GM10266 (cell line): ENCODE results near the gene GPHA2.

Source experiments
- DNase-seq: peaks from one replicate; pipeline ENCODE4 v3.0.0; 2012; ENCODE audit errors: extremely low spot score
- CTCF ChIP-seq: IDR thresholded peaks from 2 replicates; pipeline ENCODE4 v1.5.1; 2012; ENCODE audit warnings: mild to moderate bottlenecking, low read depth; ENCODE audit not compliant: control insufficient read depth, insufficient read depth; ENCODE audit errors: missing control alignments

The GPHA2 gene

GRCh38 chr11:64896448-64897022 is 39.2 kb downstream of the GPHA2 start:
- TF ChIP-seq CTCF = no peak
- DNase-seq = no peak

DNA sequence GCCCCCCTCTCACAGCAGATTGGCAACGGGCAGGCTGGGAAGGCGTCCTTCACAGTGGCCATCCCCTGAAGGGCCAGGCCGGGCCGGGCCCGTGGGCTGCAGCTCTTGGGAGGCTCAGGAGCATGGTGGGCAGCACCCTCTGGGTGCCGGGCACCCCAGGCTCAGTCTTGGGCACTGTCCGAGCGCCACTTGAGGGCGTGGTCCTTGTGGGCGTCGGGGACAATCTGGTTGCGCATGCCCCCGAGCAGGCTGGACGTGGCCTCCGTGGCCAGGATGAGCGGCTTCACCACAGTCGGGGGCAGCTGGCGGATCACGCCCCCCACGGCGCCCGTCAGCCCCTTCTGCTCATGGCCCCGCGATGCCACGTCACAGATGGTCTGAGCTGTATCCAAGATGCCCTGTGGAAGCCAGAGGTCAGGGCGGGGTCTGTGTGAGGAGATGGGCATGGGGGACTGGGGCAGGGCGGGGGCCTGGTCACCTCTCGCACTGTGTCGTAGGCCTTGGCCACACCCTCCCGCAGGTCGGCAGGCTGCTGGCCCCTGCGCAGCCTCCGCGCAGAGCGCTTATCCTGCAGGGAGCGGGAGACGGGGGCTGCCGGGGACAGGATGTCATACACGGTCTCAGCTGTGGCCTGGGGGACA is 40.8 kb downstream of the GPHA2 start:
- TF ChIP-seq CTCF = no peak
- no peak for DNase-seq

DNA sequence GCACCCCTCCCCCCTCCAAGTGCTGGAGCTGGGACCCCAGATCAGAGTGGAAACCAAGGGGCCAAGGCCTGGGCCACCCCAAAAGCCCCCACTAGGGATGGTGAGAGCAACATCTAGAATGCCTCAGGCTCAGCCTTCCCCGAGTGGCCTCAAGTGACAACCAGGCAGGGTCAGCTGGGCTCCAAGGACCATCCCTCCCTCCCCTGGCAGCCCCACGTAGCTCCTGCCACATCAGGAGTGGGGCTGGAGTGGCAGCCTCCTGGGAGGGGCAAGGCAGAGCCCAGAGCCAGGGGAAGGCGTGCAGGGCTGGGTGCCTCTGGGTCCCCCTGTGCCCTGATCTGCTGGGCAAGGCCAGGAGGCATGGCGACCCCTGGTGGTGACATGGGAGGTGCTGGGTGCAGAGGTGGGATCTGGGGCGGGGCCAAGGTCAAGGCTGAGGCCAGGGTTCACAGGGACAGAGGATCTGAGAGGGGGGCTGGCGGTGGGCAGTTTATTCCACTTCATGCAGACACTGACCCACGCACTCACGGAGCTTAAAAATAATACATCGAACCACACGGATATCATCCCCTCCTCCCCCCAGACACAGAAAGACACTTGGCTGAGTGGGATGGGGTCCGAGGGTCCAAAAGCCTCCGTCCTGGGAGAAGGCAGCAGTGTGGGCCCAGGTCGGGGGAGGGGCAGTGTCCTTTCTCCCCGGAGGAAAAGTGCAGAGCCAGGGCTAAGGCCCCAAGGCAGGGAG is 41.5 kb downstream of the GPHA2 start:
- DNase-seq = peak; percentile 94

DNA sequence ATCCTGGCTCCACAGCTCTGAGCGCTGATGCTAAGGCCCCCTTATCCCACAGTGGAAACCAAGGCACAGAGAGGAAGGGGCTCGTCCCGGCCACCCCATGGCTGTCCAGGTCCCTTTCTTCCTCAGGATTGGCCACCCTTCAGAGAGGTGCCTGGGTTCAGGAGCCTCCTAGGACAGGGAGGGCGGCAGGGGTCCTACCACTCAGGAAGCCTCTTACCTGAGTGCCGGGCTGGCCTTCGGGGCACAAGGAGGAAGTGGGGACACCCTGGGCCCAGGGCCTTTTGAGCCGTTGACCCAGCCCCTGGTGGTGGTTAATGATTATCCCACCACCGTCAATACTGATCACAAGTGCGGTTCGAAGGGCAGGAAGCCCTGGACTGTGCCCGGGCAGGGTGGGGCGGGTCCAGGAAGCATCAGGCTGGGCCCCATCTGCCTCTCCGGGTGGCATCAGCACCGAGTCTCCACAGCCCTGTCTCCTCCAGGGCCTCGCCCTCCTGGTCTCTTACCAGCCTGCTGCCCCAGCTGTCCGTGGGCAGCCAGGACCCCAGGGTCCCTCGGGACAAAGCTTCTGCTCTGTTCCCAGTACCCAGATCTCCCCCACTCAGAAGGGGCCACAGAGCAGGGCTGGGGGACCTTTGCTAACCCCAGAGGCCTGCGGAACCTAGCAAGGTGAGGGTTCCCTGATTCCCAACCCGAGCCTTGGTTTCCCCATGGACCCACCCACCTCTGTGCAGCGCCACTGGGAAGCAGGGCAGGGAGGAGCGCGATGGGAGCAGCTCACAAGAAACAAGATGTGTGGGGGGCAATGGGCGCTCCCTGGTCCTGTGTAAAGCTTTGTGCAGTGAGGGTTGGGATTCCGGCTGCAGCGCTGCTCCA is 42.3 kb downstream of the GPHA2 start:
- no peak for TF ChIP-seq CTCF

More for the DNA sequence above, 41.5 kb downstream of the GPHA2 start:
- peak; percentile 97 for TF ChIP-seq CTCF

GRCh38 chr11:64892838-64893193 is 42.9 kb downstream of the GPHA2 start:
- no peak for DNase-seq
- TF ChIP-seq CTCF = no peak

More for the DNA sequence above, 42.3 kb downstream of the GPHA2 start:
- no peak for DNase-seq

GRCh38 chr11:64892411-64892831 is 43.3 kb downstream of the GPHA2 start:
- TF ChIP-seq CTCF = no peak
- DNase-seq = no peak
